Keratinocyte (primary cell): ENCODE measurements around the gene TSHZ3. TPM values are rescaled to one million over a fixed set of nuclear protein-coding genes. Genes with fewer than 3 reads are reported as not detected.

Experiments
- DNase-seq: peaks from one replicate; pipeline ENCODE4 v3.0.0-alpha.2; 2011; ENCODE audit warnings: low read depth, missing footprints, low spot score
- FAIRE-seq: peaks from 2 replicates; lab custom pipeline; 2011; peaks lifted over from hg19 to GRCh38; lab: Jason Lieb, UNC
- H2AFZ ChIP-seq: 2 replicates; pipeline ENCODE4 v1.6.0; 2012; ENCODE audit warnings: low read length, control low read depth, inconsistent platforms; ENCODE audit not compliant: control insufficient read depth
- H3K27ac ChIP-seq: 2 replicates; pipeline ENCODE4 v1.5.1; 2011; ENCODE audit warnings: low read length; ENCODE audit not compliant: control insufficient read depth, insufficient read depth
- H3K27me3 ChIP-seq: 3 replicates; pipeline ENCODE4 v1.6.0; 2011; ENCODE audit warnings: low read length; ENCODE audit not compliant: control insufficient read depth, insufficient read depth; ENCODE audit errors: extremely low read depth
- H3K36me3 ChIP-seq, 2 experiments: 2 replicates in 1 of 2; 3 replicates in 1 of 2; pipeline ENCODE4 v1.5.1; 2011; ENCODE audit warnings: low read length in 2 of 2, mild to moderate bottlenecking in 1 of 2; ENCODE audit not compliant: control insufficient read depth in 2 of 2, insufficient read depth in 2 of 2; ENCODE audit errors: extremely low read depth in 1 of 2
- H3K4me1 ChIP-seq: 3 replicates; pipeline ENCODE4 v1.5.1; 2011; ENCODE audit warnings: low read length; ENCODE audit not compliant: control insufficient read depth, insufficient read depth; ENCODE audit errors: extremely low read depth
- H3K4me2 ChIP-seq: 3 replicates; pipeline ENCODE4 v1.6.0; 2011; ENCODE audit warnings: low read depth, low read length; ENCODE audit not compliant: control insufficient read depth, insufficient read depth; ENCODE audit errors: extremely low read depth
- H3K4me3 ChIP-seq, 3 experiments: fragments of 200-600 bp in 1 of 3; sonication (generic) in 1 of 3; 2 replicates in 2 of 3; 3 replicates in 1 of 3; pipeline ENCODE4 v1.5.1; 2011 to 2016; ENCODE audit warnings: low read length in 3 of 3, mild to moderate bottlenecking in 3 of 3, control low read depth in 2 of 3, inconsistent platforms in 1 of 3, low read depth in 1 of 3, mixed read lengths in 1 of 3, mixed run types in 1 of 3, moderate library complexity in 1 of 3; ENCODE audit not compliant: control insufficient read depth in 2 of 3, insufficient read depth in 2 of 3; ENCODE audit errors: extremely low read depth in 1 of 3
- H3K79me2 ChIP-seq: 2 replicates; pipeline ENCODE4 v1.6.0; 2012; ENCODE audit warnings: low read length; ENCODE audit not compliant: control insufficient read depth, insufficient read depth
- H3K9ac ChIP-seq: 3 replicates; pipeline ENCODE4 v1.6.0; 2011; ENCODE audit warnings: low read length; ENCODE audit not compliant: control insufficient read depth, insufficient read depth; ENCODE audit errors: extremely low read depth
- H3K9me1 ChIP-seq: 3 replicates; pipeline ENCODE4 v1.6.0; 2011; ENCODE audit warnings: low read length; ENCODE audit not compliant: control insufficient read depth, insufficient read depth; ENCODE audit errors: extremely low read depth
- H3K9me3 ChIP-seq: 2 replicates; pipeline ENCODE4 v1.5.1; 2012; ENCODE audit warnings: low read depth, low read length; ENCODE audit not compliant: control insufficient read depth
- H4K20me1 ChIP-seq: 3 replicates; pipeline ENCODE4 v1.6.0; 2011; ENCODE audit warnings: low read length; ENCODE audit not compliant: control insufficient read depth, insufficient read depth; ENCODE audit errors: extremely low read depth
- EZH2 ChIP-seq: IDR thresholded peaks from one replicate; pipeline ENCODE4 v1.6.1; 2012; ENCODE audit warnings: inconsistent platforms, mild to moderate bottlenecking, low read length, moderate library complexity
- dilution Hi-C: fragments of 300-500 bp; cut with MboI; formaldehyde crosslinking; loops from one replicate; pipeline ENCODE4 v1.7.0; 2020; ENCODE audit warnings: low sequenced_read_pairs; ENCODE audit not compliant: extremely low pct_ligation_motif_present
- polyA plus RNA-seq, 5 experiments: library from polyadenylated mRNA; depleted of rRNA in 3 of 5; stranded (reverse) in 3 of 5; stranded (forward) in 1 of 5; unstranded in 1 of 5; fragments of >200 nt; gene quantifications; 1 replicate in 1 of 5; 2 replicates in 3 of 5; 3 replicates in 1 of 5; pipeline versions ENCODE4 v1.2.1 to v1.2.3, GENCODE V29; 2011 to 2012; ENCODE audit warnings: missing spikeins in 2 of 5, low read depth in 1 of 5, low replicate concordance in 1 of 5
- TF ChIP-seq, protein P1 (sequence below), 3 experiments: IDR thresholded peaks in 1 of 3; conservative IDR thresholded peaks in 1 of 3; optimal IDR thresholded peaks in 1 of 3; 2 replicates in 2 of 3; 3 replicates in 1 of 3; pipeline versions ENCODE3 to v1.5.1; 2011; ENCODE audit warnings: low read length in 3 of 3, mild to moderate bottlenecking in 3 of 3, moderate library complexity in 2 of 3, control low read depth in 1 of 3, inconsistent platforms in 1 of 3; ENCODE audit not compliant: insufficient read depth in 2 of 3; ENCODE audit errors: extremely low read depth in 1 of 3

TSHZ3 gene
- polyA plus RNA-seq, 1 donor (not counting 4 experiments of a cell fraction or from before 2014, with no cell fraction given): 3.6 TPM

DNA sequence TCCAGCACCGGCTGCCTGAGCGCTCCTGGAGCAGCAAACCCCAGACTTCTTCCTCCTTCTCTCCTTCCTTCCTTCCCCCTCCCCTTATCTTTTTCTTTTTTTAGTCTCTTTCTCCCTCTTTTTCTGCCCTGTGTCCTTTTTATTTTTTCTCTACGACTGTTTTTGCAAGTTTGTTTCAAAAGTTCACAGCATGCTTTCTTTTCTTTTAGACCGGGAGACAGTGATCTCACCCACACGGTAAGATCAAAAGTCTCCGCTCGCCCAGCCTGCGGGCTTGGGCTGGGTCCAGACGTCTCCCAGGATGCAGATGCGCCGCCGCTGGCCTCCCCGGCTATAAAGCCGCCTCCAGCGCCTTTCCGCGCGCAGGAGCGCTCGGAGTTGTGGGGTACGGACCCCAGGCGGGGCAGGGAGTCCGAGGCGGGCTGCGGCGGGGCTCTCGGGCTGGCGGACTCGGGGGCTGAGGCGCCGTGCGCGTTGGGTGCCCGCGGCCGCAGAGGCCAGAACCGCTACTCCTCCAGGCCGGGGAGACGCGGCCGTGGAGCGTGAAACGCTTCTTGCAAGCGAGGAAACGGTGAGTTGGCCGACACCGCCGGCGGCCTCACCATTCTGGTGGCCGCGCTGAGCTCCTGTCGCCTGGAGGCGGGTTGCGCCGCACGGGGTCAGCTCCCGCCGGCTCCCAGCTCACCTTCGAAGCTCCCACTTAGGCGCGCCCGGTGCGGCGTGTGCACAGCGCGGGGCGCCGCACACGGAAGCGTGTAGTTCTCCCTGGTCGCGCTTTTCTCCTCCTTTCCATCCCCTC is 2.0 kb upstream of the TSHZ3 start:
- no peak for DNase-seq
- no peaks in the 10 kb centered on the region for H3K9me1 ChIP-seq
- H3K79me2 ChIP-seq: peaks cover 17% of the 10 kb centered on the region
- dilution Hi-C loops: no loop called here
- H3K4me1 ChIP-seq: peaks cover 24% of the 10 kb centered on the region
- no peak for FAIRE-seq
- no peaks in the 10 kb centered on the region for H4K20me1 ChIP-seq
- H3K4me2 ChIP-seq: peak overlapping the region; percentile 65
- H2AFZ ChIP-seq: peak overlapping the region; percentile 5
- H3K9ac ChIP-seq: peak overlapping the region; percentile 60
- TF ChIP-seq EZH2: no peak
- TF ChIP-seq, protein P1, sequence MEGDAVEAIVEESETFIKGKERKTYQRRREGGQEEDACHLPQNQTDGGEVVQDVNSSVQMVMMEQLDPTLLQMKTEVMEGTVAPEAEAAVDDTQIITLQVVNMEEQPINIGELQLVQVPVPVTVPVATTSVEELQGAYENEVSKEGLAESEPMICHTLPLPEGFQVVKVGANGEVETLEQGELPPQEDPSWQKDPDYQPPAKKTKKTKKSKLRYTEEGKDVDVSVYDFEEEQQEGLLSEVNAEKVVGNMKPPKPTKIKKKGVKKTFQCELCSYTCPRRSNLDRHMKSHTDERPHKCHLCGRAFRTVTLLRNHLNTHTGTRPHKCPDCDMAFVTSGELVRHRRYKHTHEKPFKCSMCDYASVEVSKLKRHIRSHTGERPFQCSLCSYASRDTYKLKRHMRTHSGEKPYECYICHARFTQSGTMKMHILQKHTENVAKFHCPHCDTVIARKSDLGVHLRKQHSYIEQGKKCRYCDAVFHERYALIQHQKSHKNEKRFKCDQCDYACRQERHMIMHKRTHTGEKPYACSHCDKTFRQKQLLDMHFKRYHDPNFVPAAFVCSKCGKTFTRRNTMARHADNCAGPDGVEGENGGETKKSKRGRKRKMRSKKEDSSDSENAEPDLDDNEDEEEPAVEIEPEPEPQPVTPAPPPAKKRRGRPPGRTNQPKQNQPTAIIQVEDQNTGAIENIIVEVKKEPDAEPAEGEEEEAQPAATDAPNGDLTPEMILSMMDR (optimal IDR thresholded peaks at IDR 0.05 in 1 of 3, IDR thresholded peaks at IDR 0.05 in 1 of 3, conservative IDR thresholded peaks at IDR 0.05 in 1 of 3; ENCODE audit: extremely low read depth in 1 of 3, insufficient read depth in 2 of 3, low read length in 3 of 3): no peak
- peaks cover 42% of the 10 kb centered on the region for H3K27me3 ChIP-seq
- H3K4me3 ChIP-seq: peak overlapping the region; percentile 71 to 72 (median 72)
- no peak overlapping the region for H3K27ac ChIP-seq
- H3K9me3 ChIP-seq: no peaks in the 10 kb centered on the region
- H3K36me3 ChIP-seq: no peaks in the 10 kb centered on the region

DNA sequence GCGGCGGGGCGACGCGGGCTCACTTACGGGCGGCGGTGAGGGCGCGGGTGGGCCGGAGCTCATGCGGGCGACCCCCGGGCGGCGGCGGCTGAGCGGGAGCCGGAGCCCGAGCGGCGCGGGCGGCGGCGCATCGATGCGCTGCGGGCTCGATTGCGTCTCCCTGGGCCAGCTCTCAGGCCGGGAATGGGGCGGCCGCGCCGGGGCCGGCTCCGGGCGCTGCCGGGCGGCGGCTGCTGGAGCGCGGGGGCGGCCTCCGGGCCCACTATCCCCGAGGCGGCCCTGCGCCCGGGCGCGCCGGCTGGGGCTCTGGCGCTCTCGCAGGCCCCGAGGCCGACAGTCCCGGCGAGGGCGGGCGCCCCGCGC is 1.4 kb upstream of the TSHZ3 start:
- no peak for FAIRE-seq
- Histone ChIP-seq H3K4me3 (peak overlapping the region; percentile 71 to 81 (median 72)), H3K36me3 (no peaks in the 10 kb centered on the region), H3K79me2 (peaks cover 20% of the 10 kb centered on the region), H3K27me3 (peaks cover 37% of the 10 kb centered on the region), H3K9me3 (no peaks in the 10 kb centered on the region), H3K4me1 (peaks cover 24% of the 10 kb centered on the region), H3K9me1 (no peaks in the 10 kb centered on the region), H3K9ac (peak overlapping the region; percentile 60), H3K27ac (peak overlapping the region; percentile 31), H4K20me1 (no peaks in the 10 kb centered on the region), H3K4me2 (peak overlapping the region; percentile 65), H2AFZ (no peak overlapping the region)
- dilution Hi-C loops: no loop called here
- TF ChIP-seq, protein P1 (optimal IDR thresholded peaks at IDR 0.05 in 1 of 3, IDR thresholded peaks at IDR 0.05 in 1 of 3, conservative IDR thresholded peaks at IDR 0.05 in 1 of 3; ENCODE audit: extremely low read depth in 1 of 3, insufficient read depth in 2 of 3, low read length in 3 of 3): no peak
- TF ChIP-seq EZH2: no peak
- no peak for DNase-seq
